KMS-11 (cell line): ENCODE measurements around the gene KRT82.

Source experiments
- H2AFZ ChIP-seq: fragments of 200-600 bp; sonication (generic); 2 replicates; pipeline ENCODE4 v1.6.1; 2016; ENCODE audit warnings: antibody characterized with exemption, mixed run types, low read depth
- H3K27ac ChIP-seq: fragments of 200-600 bp; sonication (generic); 2 replicates; pipeline ENCODE4 v1.6.1; 2016; ENCODE audit warnings: mild to moderate bottlenecking, mixed run types
- H3K27me3 ChIP-seq: fragments of 200-600 bp; sonication (generic); 2 replicates; pipeline ENCODE4 v1.6.1; 2017; ENCODE audit warnings: mild to moderate bottlenecking, low read depth, mixed run types, moderate library complexity; ENCODE audit not compliant: insufficient read depth
- H3K36me3 ChIP-seq: fragments of 200-600 bp; sonication (generic); 2 replicates; pipeline ENCODE4 v1.6.1; 2017; ENCODE audit warnings: mild to moderate bottlenecking, mixed run types; ENCODE audit not compliant: insufficient read depth
- H3K4me1 ChIP-seq: fragments of 200-600 bp; sonication (generic); 2 replicates; pipeline ENCODE4 v1.6.1; 2016; ENCODE audit warnings: mild to moderate bottlenecking, low read depth, mixed run types; ENCODE audit not compliant: poor library complexity, severe bottlenecking
- H3K4me2 ChIP-seq: fragments of 200-600 bp; sonication (generic); 2 replicates; pipeline ENCODE4 v1.7.0; 2016; ENCODE audit warnings: mild to moderate bottlenecking, mixed run types
- H3K4me3 ChIP-seq: fragments of 200-600 bp; sonication (generic); IDR thresholded peaks from 2 replicates; pipeline ENCODE4 v1.6.1; 2017; ENCODE audit warnings: low read depth, low read length, mixed read lengths; ENCODE audit not compliant: insufficient read depth
- H3K79me2 ChIP-seq: fragments of 200-600 bp; sonication (generic); 2 replicates; pipeline ENCODE4 v1.6.1; 2016; ENCODE audit warnings: low read depth, mixed run types; ENCODE audit not compliant: insufficient read depth
- H3K9ac ChIP-seq: fragments of 200-600 bp; sonication (generic); 2 replicates; pipeline ENCODE4 v1.6.1; 2016; ENCODE audit warnings: mild to moderate bottlenecking, mixed run types
- H4K20me1 ChIP-seq: fragments of 200-600 bp; sonication (generic); 2 replicates; pipeline ENCODE4 v1.6.1; 2016; ENCODE audit warnings: mild to moderate bottlenecking, mixed run types; ENCODE audit not compliant: insufficient read depth
- CTCF ChIP-seq: fragments of 200-600 bp; sonication (generic); conservative IDR thresholded peaks from 2 replicates; pipeline ENCODE4 v1.6.1; 2017; ENCODE audit warnings: low read depth, mild to moderate bottlenecking, antibody characterized with exemption, low read length, moderate library complexity, mixed read lengths

Gene KRT82

GRCh38 chr12:52351196-52352059 is 54.7 kb downstream of the KRT82 start:
- no peak for TF ChIP-seq CTCF
- Histone ChIP-seq H2AFZ (no peak overlapping the region), H3K27ac (no peak overlapping the region), H3K4me3 (no peak overlapping the region), H3K79me2 (no peaks in the 10 kb centered on the region), H3K27me3 (peaks cover 16% of the 10 kb centered on the region; the same call in 1 of the 2 replicates), H3K4me2 (no peak overlapping the region; the same call in 1 of the 2 replicates), H3K9ac (no peak overlapping the region), H3K4me1 (peaks cover 5% of the 10 kb centered on the region), H3K36me3 (no peaks in the 10 kb centered on the region), H4K20me1 (no peaks in the 10 kb centered on the region)

GRCh38 chr12:52350786-52351185 is 55.3 kb downstream of the KRT82 start:
- H4K20me1 ChIP-seq, result no peaks in the 10 kb centered on the region
- H3K4me1 ChIP-seq, result peaks cover 5% of the 10 kb centered on the region
- TF ChIP-seq CTCF, result no peak
- no peak overlapping the region for H2AFZ ChIP-seq
- H3K36me3 ChIP-seq, result no peaks in the 10 kb centered on the region
- H3K27me3 ChIP-seq, result peaks cover 16% of the 10 kb centered on the region; the same call in 1 of the 2 replicates
- H3K9ac ChIP-seq, result no peak overlapping the region
- H3K4me2 ChIP-seq, result no peak overlapping the region
- H3K79me2 ChIP-seq, result no peaks in the 10 kb centered on the region
- H3K4me3 ChIP-seq, result no peak overlapping the region
- H3K27ac ChIP-seq, result no peak overlapping the region

DNA sequence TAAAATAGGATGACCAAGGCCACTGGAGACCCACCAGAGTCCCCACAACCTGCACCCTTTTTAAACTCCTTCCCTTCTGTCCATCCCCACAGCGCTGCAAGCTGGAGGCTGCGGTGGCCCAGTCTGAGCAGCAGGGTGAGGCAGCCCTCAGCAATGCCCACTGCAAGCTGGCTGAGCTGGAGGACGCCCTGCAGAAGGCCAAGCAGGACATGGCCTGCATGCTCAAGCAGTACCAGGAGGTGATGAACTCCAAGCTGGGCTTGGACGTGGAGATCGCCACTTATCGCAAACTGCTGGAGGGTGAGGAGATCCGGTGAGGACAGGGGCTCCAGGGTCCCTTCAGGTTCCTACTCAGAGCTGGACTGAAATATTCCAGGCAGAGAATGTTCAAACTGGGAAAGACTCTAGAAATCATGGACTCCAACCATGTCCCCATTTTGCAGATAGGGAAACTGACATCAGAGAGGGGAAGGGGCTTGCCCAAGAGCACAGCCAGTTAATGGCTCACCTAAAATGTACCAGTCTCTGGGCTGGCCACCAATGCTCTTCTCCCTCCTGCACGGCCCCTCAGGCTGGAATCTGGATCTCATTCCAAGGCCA is 56.0 kb downstream of the KRT82 start:
- Histone ChIP-seq H3K27ac (no peak overlapping the region), H3K4me1 (peaks cover 5% of the 10 kb centered on the region), H3K79me2 (no peaks in the 10 kb centered on the region), H2AFZ (no peak overlapping the region), H3K36me3 (no peaks in the 10 kb centered on the region), H3K4me2 (no peak overlapping the region), H3K4me3 (no peak overlapping the region), H3K27me3 (peaks cover 11% of the 10 kb centered on the region; the same call in 1 of the 2 replicates), H3K9ac (no peak overlapping the region), H4K20me1 (no peaks in the 10 kb centered on the region)
- no peak for TF ChIP-seq CTCF

DNA sequence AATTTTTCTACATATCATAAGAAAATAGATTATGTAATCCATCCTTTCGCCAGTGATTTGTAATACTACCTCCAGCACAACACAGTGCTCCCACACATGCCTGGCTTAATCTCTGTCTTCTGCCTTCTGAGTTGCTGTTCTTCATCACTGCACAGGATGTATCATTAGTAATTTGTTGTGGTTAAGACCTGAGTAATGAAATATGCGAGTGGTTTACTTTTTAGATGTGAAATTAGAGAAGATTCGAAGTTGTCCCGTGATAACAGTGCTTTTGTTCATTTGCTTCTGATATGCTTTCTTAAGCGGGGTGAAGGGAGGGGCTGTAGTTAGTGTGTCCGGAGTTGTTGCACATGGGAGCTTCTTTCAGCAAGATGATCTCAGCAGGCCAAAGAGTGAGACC is 56.9 kb downstream of the KRT82 start:
- Histone ChIP-seq H3K9ac (no peak overlapping the region), H3K4me2 (no peak overlapping the region), H3K27me3 (peaks cover 8% of the 10 kb centered on the region), H3K4me3 (no peak overlapping the region), H3K79me2 (no peaks in the 10 kb centered on the region), H2AFZ (no peak overlapping the region), H3K36me3 (no peaks in the 10 kb centered on the region), H3K4me1 (peaks cover 5% of the 10 kb centered on the region), H3K27ac (no peak overlapping the region), H4K20me1 (no peaks in the 10 kb centered on the region)
- no peak for TF ChIP-seq CTCF
